NCI-H1092 (cell line): ENCODE measurements around the gene FAM13A.

Experiments used
- DNase-seq: peaks from one replicate; lab custom pipeline; 2025; lab: John Stamatoyannopoulos, UW

FAM13A gene

GRCh38 chr4:88779431-88779830 is 277.6 kb downstream of the FAM13A start:
- no peak for DNase-seq

DNA sequence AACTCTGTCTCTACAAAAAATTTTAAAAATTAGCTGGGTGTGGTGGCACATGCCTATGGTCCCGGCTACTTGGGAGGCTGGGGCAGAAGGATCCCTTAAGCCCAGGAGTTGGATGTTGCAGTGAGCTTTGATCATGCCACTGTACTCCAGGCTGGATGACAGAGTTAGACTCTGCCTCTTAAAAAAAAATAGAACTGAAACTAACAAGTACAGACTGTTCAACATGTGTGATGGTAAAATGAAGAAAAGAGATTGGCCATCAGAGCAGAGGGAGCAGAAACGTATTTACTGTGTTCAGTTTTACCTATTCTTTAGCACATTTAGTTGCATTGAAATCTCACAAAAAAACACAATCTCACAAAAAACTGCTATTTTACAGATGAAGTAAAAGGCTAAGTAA is 281.5 kb downstream of the FAM13A start:
- DNase-seq, result no peak

DNA sequence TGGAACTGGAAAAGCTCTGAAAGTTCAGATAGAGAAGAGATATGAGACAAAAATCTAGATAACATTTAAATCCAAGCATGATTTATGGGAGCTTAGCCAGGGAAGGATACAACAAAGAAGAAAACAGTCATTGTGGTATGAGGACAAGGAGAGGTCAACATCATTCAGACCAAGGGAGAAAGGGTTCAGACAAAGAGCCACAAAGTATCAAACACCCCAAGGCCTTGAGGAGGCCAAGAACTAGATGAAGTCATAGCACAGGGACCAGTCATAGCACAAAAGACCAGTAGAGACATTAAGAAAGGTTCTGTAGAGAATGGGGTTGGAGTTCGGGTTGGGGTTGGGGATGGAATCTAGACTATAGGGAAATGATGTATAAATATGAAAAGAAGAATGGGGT is 282.0 kb downstream of the FAM13A start:
- DNase-seq, result no peak

GRCh38 chr4:88771883-88772450 is 285.0 kb downstream of the FAM13A start:
- no peak for DNase-seq

DNA sequence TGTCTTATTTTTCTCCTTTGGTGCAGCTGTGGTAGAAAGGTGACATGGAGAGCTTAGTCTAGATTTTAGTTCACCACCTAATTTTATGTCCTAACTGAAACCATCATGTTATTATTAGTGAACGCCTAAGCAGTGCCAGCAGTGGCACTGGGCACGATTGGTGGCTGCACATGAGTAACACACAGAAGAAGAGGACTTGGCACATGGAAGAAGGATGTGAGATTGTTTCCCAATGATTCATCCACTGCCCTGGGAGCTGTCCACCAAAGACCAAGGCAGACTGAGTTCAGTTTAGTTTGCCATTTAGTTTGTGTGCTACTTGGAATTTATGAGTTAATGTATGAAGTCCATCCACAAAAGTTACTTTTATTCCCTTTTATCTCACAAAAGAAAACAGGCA is 291.3 kb downstream of the FAM13A start:
- no peak for DNase-seq

DNA sequence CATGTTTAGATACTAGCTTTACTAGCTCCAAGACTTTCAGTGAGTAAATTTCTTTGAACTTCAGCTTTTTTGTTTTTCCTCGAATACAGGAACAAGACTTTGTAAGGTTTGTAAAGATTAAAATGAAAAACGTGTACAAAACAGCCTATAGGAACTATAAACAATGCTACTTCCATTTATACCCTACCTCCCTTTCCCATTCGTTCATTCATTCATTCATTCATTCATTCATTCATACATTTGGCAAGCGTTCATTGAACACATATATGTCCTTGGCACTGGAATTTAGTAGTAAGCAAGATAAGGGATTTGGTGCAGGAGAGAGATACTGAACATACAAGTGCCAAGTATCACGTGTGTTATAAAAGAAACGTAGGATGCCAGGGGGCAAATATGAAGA is 293.9 kb downstream of the FAM13A start:
- no peak for DNase-seq

GRCh38 chr4:88761861-88762523 is 295.0 kb downstream of the FAM13A start:
- no peak for DNase-seq

DNA sequence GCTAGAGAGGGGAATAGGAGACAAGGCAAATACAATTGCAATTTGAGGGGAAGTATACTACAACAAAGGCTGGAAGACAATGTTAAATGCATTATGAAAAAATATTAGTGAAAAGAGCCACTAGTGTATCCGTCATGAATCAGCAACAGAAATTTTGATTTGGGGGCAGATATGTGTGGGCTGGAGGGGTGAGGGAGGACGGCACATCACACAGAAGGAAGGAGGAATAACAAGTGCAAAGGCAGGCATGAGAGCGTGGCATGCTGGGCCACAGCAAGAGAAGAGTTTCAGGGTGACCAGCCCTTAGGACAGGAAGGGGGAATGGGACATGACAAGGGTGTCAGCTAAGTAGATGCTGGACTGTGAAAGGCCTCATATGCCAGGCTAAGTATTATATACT is 295.6 kb downstream of the FAM13A start:
- DNase-seq, result no peak

GRCh38 chr4:88759895-88760290 is 297.1 kb downstream of the FAM13A start:
- DNase-seq, result no peak

DNA sequence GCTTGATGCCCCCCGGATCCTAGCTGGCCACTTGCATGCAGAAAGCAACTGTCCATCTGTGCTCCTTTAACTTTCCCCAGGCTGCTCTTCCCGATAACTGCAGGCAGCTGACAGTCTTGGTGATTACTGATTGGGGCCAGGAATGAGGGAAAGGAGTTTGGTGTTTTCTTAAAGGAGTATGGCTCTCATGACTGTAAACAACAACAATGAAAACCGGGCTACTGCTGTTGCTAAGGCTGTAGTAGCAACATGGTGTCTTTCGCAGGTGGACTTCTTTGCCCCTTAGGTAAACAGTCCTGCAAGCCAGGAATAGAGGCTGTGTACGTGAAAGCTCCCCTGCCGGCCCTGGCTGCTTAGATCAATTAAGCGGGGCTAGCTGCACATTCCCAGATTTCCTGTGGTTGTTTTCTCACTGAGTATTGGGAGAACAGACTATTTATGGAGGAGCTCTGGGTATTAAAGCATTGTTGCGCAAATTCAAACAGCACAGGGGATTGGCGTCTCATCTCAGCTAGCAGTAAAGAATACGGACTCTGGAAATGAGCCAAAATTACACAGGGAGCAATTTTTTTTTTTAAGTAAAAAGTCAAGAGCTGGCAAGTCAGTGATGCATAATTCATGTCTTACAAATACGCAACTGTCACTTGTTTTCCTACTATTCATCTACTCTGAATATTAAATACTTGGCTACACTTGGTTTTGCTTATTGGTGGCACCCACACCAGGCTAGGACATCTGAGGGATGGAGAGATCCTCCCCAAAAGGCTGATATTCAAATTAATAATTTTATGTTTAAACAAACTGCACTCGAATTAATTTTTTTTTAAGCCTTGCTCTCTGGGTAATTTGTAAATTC is 297.7 kb downstream of the FAM13A start:
- peak; percentile 28 for DNase-seq

DNA sequence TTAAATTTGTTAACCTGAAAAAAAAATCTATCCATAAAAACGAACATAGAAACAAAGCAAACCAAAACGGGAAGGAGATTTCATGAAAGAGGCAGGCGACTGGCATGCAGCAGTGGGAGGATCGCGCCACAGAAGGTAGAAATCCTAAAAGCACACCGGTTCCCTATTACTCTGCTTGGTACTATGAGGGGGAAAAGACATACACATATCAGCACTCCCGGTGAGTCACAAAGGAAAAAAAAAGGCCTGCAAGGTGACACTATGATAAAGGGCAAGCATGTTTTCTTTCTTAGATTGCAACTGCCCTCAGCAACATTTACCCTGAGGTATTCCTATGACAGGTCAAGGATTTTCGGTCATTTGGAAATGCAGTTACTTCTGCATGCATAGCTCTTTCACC is 298.7 kb downstream of the FAM13A start:
- no peak for DNase-seq

DNA sequence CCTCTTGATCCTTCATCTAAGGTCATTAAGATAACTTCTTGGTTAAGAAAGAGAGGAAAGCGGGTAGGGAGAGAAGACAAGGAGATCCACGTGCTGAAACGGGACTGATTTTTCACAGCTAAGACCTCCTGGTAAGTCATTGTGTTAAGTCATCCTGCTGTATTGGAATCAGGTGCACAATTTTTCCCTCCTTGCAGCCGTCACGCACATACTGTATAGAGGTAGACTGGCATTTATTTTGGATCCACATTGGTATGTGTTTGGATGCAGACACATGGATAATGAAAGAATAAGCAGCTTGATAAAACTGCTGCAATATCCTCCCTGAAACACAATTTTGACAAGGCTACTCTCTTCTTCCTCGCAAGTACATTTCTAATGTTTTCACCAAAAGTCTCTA is 299.2 kb downstream of the FAM13A start:
- no peak for DNase-seq

DNA sequence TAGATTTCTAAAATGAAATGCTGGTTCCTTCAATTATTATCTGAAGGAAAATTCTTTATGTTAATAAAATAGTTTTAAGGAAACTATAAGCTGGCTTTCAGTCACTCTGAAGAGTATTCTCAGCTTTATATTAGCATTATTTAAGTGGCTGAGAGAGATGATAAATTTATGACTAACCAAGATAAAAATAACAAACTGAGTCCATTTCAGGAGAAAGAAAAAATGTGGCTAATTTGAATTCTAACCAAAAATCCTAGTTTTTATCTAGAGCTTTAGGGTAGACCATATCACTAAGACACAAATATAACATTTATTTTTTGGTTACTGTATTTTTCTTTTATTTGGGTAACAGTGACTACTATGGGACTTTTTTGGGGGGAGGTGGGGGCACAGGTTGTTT is 299.9 kb downstream of the FAM13A start:
- no peak for DNase-seq

DNA sequence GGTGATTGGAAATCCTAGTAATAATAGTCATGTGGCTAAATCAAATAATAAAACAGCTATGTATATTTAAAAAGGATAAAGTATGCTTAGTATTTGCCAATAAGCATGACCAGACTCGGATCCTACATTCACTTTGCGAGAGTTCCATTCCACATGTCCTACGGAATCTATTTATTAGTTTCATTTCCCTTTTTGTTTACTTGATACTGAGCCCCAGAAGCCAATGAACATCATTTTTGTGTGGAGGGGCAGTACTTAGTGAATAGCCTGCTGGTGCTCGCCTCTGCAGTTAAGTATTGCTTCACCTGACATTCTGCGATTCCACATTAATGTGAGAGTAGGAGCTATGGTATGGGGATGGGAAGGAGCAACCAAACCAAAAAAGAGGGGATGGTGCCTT is 300.8 kb downstream of the FAM13A start:
- no peak for DNase-seq

GRCh38 chr4:88755454-88755853 is 301.5 kb downstream of the FAM13A start:
- no peak for DNase-seq

- no peak for DNase-seq
Observed at GRCh38 chr4:88754796-88755195, 302.2 kb downstream of the FAM13A start.

DNA sequence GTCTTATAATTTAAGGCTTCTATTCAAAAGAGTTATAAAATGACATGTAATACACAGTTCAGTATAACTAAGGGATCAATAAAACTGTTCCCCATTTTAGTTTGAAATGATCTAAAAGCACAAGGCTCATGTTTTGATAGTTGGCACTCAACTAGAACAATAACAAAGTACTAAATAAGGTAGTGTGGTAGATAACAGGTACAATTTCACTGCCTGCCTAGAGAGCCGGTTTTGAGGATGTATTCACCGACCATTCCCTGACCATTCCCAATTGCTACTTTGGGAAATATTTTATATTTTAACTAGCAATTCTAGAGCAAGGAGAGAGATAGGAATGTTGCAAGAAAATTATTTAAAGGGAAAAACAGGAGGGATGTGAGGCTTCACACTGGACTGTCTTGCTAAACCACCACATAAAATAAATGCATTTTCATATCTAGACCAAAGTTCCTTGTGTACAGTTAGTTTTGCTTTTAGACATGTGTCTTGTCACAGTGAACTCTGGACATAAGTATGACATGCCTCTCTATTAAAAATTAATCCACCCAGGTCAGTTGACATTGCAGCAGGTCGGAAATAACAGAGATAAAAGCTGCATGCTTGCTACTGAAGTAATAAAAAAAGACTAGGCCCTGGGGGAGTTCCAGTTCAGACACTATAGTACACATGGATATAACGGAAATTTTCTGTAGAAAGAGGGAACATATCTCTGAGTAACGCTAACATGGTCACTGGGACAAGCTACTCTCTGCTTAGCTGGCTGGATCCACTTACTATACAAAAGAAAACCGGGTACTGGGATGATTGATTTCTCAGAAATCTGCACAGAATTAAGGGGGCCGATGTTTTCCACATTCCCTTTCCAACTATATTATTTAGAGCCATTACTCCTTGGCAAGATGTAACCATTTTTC is 303.1 kb downstream of the FAM13A start:
- DNase-seq, result no peak

GRCh38 chr4:88752754-88753153 is 304.2 kb downstream of the FAM13A start:
- DNase-seq, result no peak

- no peak for DNase-seq
Observed at GRCh38 chr4:88752076-88752463, 304.9 kb downstream of the FAM13A start.

DNA sequence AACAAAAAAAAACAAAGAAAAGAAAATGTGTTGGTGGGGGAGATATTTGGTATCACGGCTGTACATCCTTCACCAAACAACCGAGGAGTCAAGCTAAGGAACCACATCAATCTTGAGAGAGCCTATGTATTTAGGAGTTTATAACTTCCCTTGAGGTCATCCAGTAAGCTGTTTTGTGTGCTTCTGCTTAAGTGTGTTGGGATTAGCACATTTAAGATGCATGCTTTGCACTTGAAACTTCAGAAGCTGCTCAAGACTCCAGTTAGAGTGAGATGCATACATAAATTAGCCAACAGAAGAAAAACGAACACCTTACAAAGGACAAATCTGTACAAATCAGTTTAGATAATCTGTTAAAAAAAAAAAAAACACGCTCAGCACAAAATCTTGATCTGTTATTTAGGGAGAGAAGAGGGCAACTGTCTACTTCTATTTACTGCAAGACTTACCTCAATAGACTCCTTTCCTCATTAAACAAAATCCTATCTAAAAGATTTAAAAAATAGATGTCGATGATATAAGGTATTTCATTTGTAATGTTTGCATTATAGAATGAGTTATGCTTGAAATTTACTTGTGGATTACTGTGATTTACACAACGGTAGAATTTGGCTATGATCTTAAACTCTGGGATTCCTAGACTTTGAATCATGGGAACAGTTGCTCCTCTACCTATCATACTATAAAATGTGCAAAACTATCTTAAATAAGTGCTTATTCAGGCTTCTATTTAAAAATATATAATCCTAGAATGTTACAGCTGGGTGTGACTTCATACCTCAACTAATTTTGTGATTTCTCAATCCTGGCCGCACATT is 305.5 kb downstream of the FAM13A start:
- no peak for DNase-seq

DNA sequence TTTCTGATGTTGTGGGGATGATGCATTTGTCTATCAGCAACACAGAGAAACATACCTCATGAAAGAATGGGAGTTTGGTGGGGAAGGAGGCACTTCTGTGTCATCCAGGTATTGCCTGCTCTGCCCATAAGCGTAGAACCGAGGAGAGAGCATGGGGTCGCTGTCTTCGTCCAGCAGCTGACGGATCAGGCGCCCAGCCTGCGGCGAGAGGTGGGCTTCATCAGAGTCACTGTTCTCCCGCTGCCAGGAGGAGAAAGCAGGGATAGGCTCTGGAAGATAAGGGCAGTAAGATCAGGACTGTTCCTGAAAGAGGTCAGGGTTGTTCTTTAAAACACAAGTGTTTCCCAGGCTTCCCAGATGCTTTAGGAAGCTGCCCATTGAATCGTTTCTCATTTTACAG is 306.6 kb downstream of the FAM13A start:
- no peak for DNase-seq
